KMS-11 (cell line): ENCODE data around the gene EPHB2.

Experiments
- H2AFZ ChIP-seq: fragments of 200-600 bp; sonication (generic); 2 replicates; pipeline ENCODE4 v1.6.1; 2016; ENCODE audit warnings: antibody characterized with exemption, mixed run types, low read depth
- H3K27ac ChIP-seq: fragments of 200-600 bp; sonication (generic); 2 replicates; pipeline ENCODE4 v1.6.1; 2016; ENCODE audit warnings: mild to moderate bottlenecking, mixed run types
- H3K27me3 ChIP-seq: fragments of 200-600 bp; sonication (generic); 2 replicates; pipeline ENCODE4 v1.6.1; 2017; ENCODE audit warnings: mild to moderate bottlenecking, low read depth, mixed run types, moderate library complexity; ENCODE audit not compliant: insufficient read depth
- H3K36me3 ChIP-seq: fragments of 200-600 bp; sonication (generic); 2 replicates; pipeline ENCODE4 v1.6.1; 2017; ENCODE audit warnings: mild to moderate bottlenecking, mixed run types; ENCODE audit not compliant: insufficient read depth
- H3K4me1 ChIP-seq: fragments of 200-600 bp; sonication (generic); 2 replicates; pipeline ENCODE4 v1.6.1; 2016; ENCODE audit warnings: mild to moderate bottlenecking, low read depth, mixed run types; ENCODE audit not compliant: poor library complexity, severe bottlenecking
- H3K4me2 ChIP-seq: fragments of 200-600 bp; sonication (generic); 2 replicates; pipeline ENCODE4 v1.7.0; 2016; ENCODE audit warnings: mild to moderate bottlenecking, mixed run types
- H3K4me3 ChIP-seq: fragments of 200-600 bp; sonication (generic); IDR thresholded peaks from 2 replicates; pipeline ENCODE4 v1.6.1; 2017; ENCODE audit warnings: low read depth, low read length, mixed read lengths; ENCODE audit not compliant: insufficient read depth
- H3K79me2 ChIP-seq: fragments of 200-600 bp; sonication (generic); 2 replicates; pipeline ENCODE4 v1.6.1; 2016; ENCODE audit warnings: low read depth, mixed run types; ENCODE audit not compliant: insufficient read depth
- H3K9ac ChIP-seq: fragments of 200-600 bp; sonication (generic); 2 replicates; pipeline ENCODE4 v1.6.1; 2016; ENCODE audit warnings: mild to moderate bottlenecking, mixed run types
- H4K20me1 ChIP-seq: fragments of 200-600 bp; sonication (generic); 2 replicates; pipeline ENCODE4 v1.6.1; 2016; ENCODE audit warnings: mild to moderate bottlenecking, mixed run types; ENCODE audit not compliant: insufficient read depth
- TF ChIP-seq, protein P1 (sequence below): fragments of 200-600 bp; sonication (generic); conservative IDR thresholded peaks from 2 replicates; pipeline ENCODE4 v1.6.1; 2017; ENCODE audit warnings: low read depth, mild to moderate bottlenecking, antibody characterized with exemption, low read length, moderate library complexity, mixed read lengths

The EPHB2 gene

GRCh38 chr1:22808186-22808675, 97.6 kb downstream of the EPHB2 start:
- TF ChIP-seq, protein P1, sequence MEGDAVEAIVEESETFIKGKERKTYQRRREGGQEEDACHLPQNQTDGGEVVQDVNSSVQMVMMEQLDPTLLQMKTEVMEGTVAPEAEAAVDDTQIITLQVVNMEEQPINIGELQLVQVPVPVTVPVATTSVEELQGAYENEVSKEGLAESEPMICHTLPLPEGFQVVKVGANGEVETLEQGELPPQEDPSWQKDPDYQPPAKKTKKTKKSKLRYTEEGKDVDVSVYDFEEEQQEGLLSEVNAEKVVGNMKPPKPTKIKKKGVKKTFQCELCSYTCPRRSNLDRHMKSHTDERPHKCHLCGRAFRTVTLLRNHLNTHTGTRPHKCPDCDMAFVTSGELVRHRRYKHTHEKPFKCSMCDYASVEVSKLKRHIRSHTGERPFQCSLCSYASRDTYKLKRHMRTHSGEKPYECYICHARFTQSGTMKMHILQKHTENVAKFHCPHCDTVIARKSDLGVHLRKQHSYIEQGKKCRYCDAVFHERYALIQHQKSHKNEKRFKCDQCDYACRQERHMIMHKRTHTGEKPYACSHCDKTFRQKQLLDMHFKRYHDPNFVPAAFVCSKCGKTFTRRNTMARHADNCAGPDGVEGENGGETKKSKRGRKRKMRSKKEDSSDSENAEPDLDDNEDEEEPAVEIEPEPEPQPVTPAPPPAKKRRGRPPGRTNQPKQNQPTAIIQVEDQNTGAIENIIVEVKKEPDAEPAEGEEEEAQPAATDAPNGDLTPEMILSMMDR = no peak
- peaks cover 76% of the 10 kb centered on the region for H3K27me3 ChIP-seq
- H3K4me2 ChIP-seq = no peak overlapping the region

GRCh38 chr1:22808676-22809483, 98.2 kb downstream of the EPHB2 start:
- Histone ChIP-seq H3K27me3 (peaks cover 77% of the 10 kb centered on the region), H2AFZ (no peak overlapping the region)

More at GRCh38 chr1:22808186-22808675, 97.6 kb downstream of the EPHB2 start:
- Histone ChIP-seq H3K4me3 (no peak overlapping the region), H3K36me3 (no peaks in the 10 kb centered on the region), H4K20me1 (no peaks in the 10 kb centered on the region), H3K27ac (no peak overlapping the region), H3K4me1 (no peaks in the 10 kb centered on the region), H3K79me2 (no peaks in the 10 kb centered on the region), H3K9ac (no peak overlapping the region), H2AFZ (no peak overlapping the region)

GRCh38 chr1:22809783-22810182, 99.1 kb downstream of the EPHB2 start:
- Histone ChIP-seq H3K27ac (no peak overlapping the region), H3K4me2 (no peak overlapping the region), H3K79me2 (no peaks in the 10 kb centered on the region), H3K4me1 (no peaks in the 10 kb centered on the region), H3K4me3 (no peak overlapping the region), H3K36me3 (no peaks in the 10 kb centered on the region), H3K9ac (no peak overlapping the region), H2AFZ (no peak overlapping the region), H4K20me1 (no peaks in the 10 kb centered on the region), H3K27me3 (peaks cover 75% of the 10 kb centered on the region)
- TF ChIP-seq, protein P1 = no peak

More at GRCh38 chr1:22808676-22809483, 98.2 kb downstream of the EPHB2 start:
- Histone ChIP-seq H3K9ac (no peak overlapping the region), H3K79me2 (no peaks in the 10 kb centered on the region), H3K4me1 (no peaks in the 10 kb centered on the region), H3K4me2 (no peak overlapping the region), H3K27ac (no peak overlapping the region), H3K4me3 (no peak overlapping the region), H3K36me3 (no peaks in the 10 kb centered on the region), H4K20me1 (no peaks in the 10 kb centered on the region)
- TF ChIP-seq, protein P1 = no peak

DNA sequence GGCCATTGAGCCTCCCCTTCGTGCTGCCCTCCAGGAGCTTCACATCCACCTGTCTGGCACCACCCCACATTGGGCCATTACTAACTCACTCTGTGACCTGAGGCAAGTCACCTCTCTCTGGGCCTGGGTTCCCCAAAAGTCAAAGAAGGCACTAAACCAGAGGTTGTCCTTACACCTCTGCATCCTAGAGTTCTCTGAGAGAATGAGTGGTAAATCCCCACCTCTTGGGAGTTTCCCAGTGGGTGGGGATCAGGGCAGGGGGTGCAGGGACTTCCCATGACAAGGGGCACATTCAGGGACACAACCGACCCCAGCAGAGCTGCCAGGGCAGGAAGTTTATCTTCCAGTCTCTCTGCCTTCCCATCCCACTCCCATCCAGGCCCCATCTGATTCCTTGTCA, 99.7 kb downstream of the EPHB2 start:
- Histone ChIP-seq H3K4me3 (no peak overlapping the region), H3K9ac (no peak overlapping the region), H3K36me3 (no peaks in the 10 kb centered on the region), H3K4me2 (no peak overlapping the region), H3K27ac (no peak overlapping the region), H3K4me1 (no peaks in the 10 kb centered on the region), H4K20me1 (no peaks in the 10 kb centered on the region), H3K27me3 (peaks cover 75% of the 10 kb centered on the region), H3K79me2 (no peaks in the 10 kb centered on the region), H2AFZ (no peak overlapping the region)
- TF ChIP-seq, protein P1 = no peak
